Astrocyte (in vitro differentiated cells and primary cell): ENCODE measurements around the gene RRM1.

Experiments used
- CTCF ChIP-seq: IDR thresholded peaks from 2 replicates; pipeline ENCODE4 v1.5.1; 2011; ENCODE audit warnings: low read depth, mild to moderate bottlenecking, inconsistent platforms, low read length, moderate library complexity; ENCODE audit not compliant: insufficient read depth
- EZH2 ChIP-seq: IDR thresholded peaks from 2 replicates; pipeline ENCODE4 v1.6.1; 2012; ENCODE audit warnings: mild to moderate bottlenecking, low read length, inconsistent platforms; ENCODE audit not compliant: insufficient read depth

GRCh38 chr11:4164884-4165590 is 70.4 kb downstream of the RRM1 start:
- TF ChIP-seq CTCF (no peak), EZH2 (no peak)
